CD14-positive monocyte (primary cell): ENCODE data around the gene SNX3. TPM values are rescaled to one million over a fixed set of nuclear protein-coding genes. Genes with fewer than 3 reads are reported as not detected.
"Not testable (repeated sequence)": the region's sequence is repeated elsewhere in the genome, so short reads cannot be mapped to it uniquely, and the experiment has no call there.

ENCODE experiments used
- DNase-seq, 3 donors: peaks; one replicate each; pipeline ENCODE4 v3.0.0-alpha.2; 2011 to 2022
- H2AFZ ChIP-seq: 2 replicates; pipeline ENCODE4 v1.6.0; 2012; ENCODE audit warnings: mild to moderate bottlenecking, low read depth, low read length, inconsistent platforms; ENCODE audit not compliant: insufficient read depth, poor library complexity, severe bottlenecking
- H3K27ac ChIP-seq, 2 donors: 1 replicate in 1 of 2; 2 replicates in 1 of 2; pipeline ENCODE4 v1.5.1; 2012 to 2013; ENCODE audit warnings: low read length in 2 of 2, control low read depth in 1 of 2, inconsistent platforms in 1 of 2, low read depth in 1 of 2, mild to moderate bottlenecking in 1 of 2
- H3K27me3 ChIP-seq, 2 donors: one replicate each; pipeline versions ENCODE4 v1.6.0 to v1.6.1; 2011 to 2013; ENCODE audit warnings: low read length in 2 of 2; ENCODE audit not compliant: control insufficient read depth in 2 of 2, insufficient read depth in 2 of 2
- H3K36me3 ChIP-seq, 2 donors: replicated peaks in 1 of 2; 1 replicate in 1 of 2; 2 replicates in 1 of 2; pipeline versions ENCODE4 v1.5.1 to v1.6.1; 2012 to 2013; ENCODE audit warnings: low read length in 2 of 2, control low read depth in 1 of 2, inconsistent platforms in 1 of 2, mild to moderate bottlenecking in 1 of 2; ENCODE audit not compliant: insufficient read depth in 2 of 2, control insufficient read depth in 1 of 2
- H3K4me1 ChIP-seq, 2 donors: 1 replicate in 1 of 2; 2 replicates in 1 of 2; pipeline versions ENCODE4 v1.5.1 to v1.6.1; 2012 to 2013; ENCODE audit warnings: low read length in 2 of 2, control low read depth in 1 of 2, inconsistent platforms in 1 of 2, mild to moderate bottlenecking in 1 of 2, moderate library complexity in 1 of 2; ENCODE audit not compliant: insufficient read depth in 2 of 2, control insufficient read depth in 1 of 2
- H3K4me2 ChIP-seq: replicated peaks from 2 replicates; pipeline ENCODE3; 2012; ENCODE audit warnings: low read length, moderate library complexity, mild to moderate bottlenecking; ENCODE audit not compliant: poor library complexity, severe bottlenecking; ENCODE audit errors: extremely low read depth
- H3K4me3 ChIP-seq, 3 experiments: fragments of 200-600 bp in 1 of 3; sonication (generic) in 1 of 3; replicated peaks in 1 of 3; 1 replicate in 2 of 3; 2 replicates in 1 of 3; pipeline ENCODE4 v1.5.1; 2011 to 2013; ENCODE audit warnings: low read length in 3 of 3, mild to moderate bottlenecking in 3 of 3, control low read depth in 2 of 3, low read depth in 2 of 3, inconsistent platforms in 1 of 3, moderate library complexity in 1 of 3
- H3K79me2 ChIP-seq: 2 replicates; pipeline ENCODE4 v1.6.0; 2012; ENCODE audit warnings: mild to moderate bottlenecking, control low read depth, inconsistent platforms, low read length, moderate library complexity; ENCODE audit not compliant: insufficient read depth
- H3K9ac ChIP-seq: 2 replicates; pipeline ENCODE4 v1.6.0; 2017; ENCODE audit warnings: low read length, mild to moderate bottlenecking; ENCODE audit not compliant: insufficient read depth, poor library complexity, severe bottlenecking
- H3K9me3 ChIP-seq, 2 donors: replicated peaks in 1 of 2; 1 replicate in 1 of 2; 2 replicates in 1 of 2; pipeline versions ENCODE4 v1.5.1 to v1.6.1; 2012 to 2013; ENCODE audit warnings: low read length in 2 of 2, control low read depth in 1 of 2; ENCODE audit not compliant: control insufficient read depth in 1 of 2, insufficient read depth in 1 of 2
- H4K20me1 ChIP-seq: 2 replicates; pipeline ENCODE4 v1.6.0; 2012; ENCODE audit warnings: mild to moderate bottlenecking, low read length, control low read depth, moderate library complexity; ENCODE audit not compliant: insufficient read depth
- H3K27ac Mint-ChIP-seq, 7 donors: one replicate each; pipeline ENCODE4 v1.8.0; 2020; ENCODE audit warnings: mild to moderate bottlenecking in 7 of 7, mixed read lengths in 7 of 7, moderate library complexity in 6 of 7, inconsistent platforms in 2 of 7
- H3K27me3 Mint-ChIP-seq, 3 donors: one replicate each; pipeline ENCODE4 v1.8.0; 2021 to 2022; ENCODE audit warnings: low read depth in 3 of 3, mild to moderate bottlenecking in 3 of 3, mixed read lengths in 3 of 3, moderate library complexity in 3 of 3, inconsistent platforms in 1 of 3
- H3K36me3 Mint-ChIP-seq, 2 donors: one replicate each; pipeline ENCODE4 v1.8.0; 2020; ENCODE audit warnings: mixed read lengths in 2 of 2, inconsistent platforms in 1 of 2, mild to moderate bottlenecking in 1 of 2
- H3K4me1 Mint-ChIP-seq: one replicate; pipeline ENCODE4 v1.8.0; 2020; ENCODE audit warnings: mild to moderate bottlenecking, mixed read lengths
- H3K4me3 Mint-ChIP-seq, 2 donors: one replicate each; pipeline ENCODE4 v1.8.0; 2020; ENCODE audit warnings: mild to moderate bottlenecking in 2 of 2, mixed read lengths in 2 of 2, moderate library complexity in 1 of 2
- H3K9me3 Mint-ChIP-seq, 7 donors: one replicate each; pipeline ENCODE4 v1.8.0; 2020 to 2022; ENCODE audit warnings: mixed read lengths in 7 of 7, mild to moderate bottlenecking in 6 of 7, moderate library complexity in 6 of 7, inconsistent platforms in 2 of 7
- WGBS: methylation state at CpG from one replicate; pipeline ENCODE4 v1.1.5; 2013; ENCODE audit warnings: missing lambda C conversion rate; ENCODE audit not compliant: insufficient coverage; 5-methylcytosine and 5-hydroxymethylcytosine counted together
- intact Hi-C, 2 donors: fragments of 100-400 bp; cut with micrococcal nuclease; formaldehyde crosslinking; loops; one replicate each; pipeline versions ENCODE4 v1.15.0 to v1.15.1; 2023
- polyA plus RNA-seq, 3 donors: library from polyadenylated mRNA; depleted of rRNA in 1 of 3; unstranded in 2 of 3; stranded (reverse) in 1 of 3; fragments of 300-500 nt in 2 of 3; fragments of >200 nt in 1 of 3; fragmentation: Illumina TruSeq in 2 of 3; gene quantifications; 1 replicate in 2 of 3; 2 replicates in 1 of 3; pipeline ENCODE4 v1.2.3, GENCODE V29; 2012 to 2021
- TF ChIP-seq, protein P1 (sequence below): fragments of 200-600 bp; IDR thresholded peaks from one replicate; pipeline ENCODE4 v1.8.0; 2022; ENCODE audit warnings: antibody characterized with exemption, mild to moderate bottlenecking

Gene SNX3
- polyA plus RNA-seq, 3 donors, result 134 to 441 (median 394) TPM

GRCh38 chr6:108294297-108294726 is 33.5 kb upstream of the SNX3 start:
- Histone ChIP-seq H4K20me1 (no peaks in the 10 kb centered on the region), H3K36me3 (no peaks in the 10 kb centered on the region), H3K27me3 (no peaks in the 10 kb centered on the region), H3K4me3 (peak overlapping the region; percentile 69 to 93 (median 74)), H2AFZ (peak overlapping the region; percentile 98), H3K4me2 (peak overlapping the region; percentile 82), H3K9ac (peak overlapping the region; percentile 93), H3K27ac (peak overlapping the region; percentile 95 to 97), H3K9me3 (no peaks in the 10 kb centered on the region), H3K79me2 (peaks cover 19% of the 10 kb centered on the region), H3K4me1 (peaks cover 12 to 17% of the 10 kb centered on the region in 2 donors)
- Mint-ChIP-seq H3K9me3 (peaks cover 0 to 3% (median 0%) of the 10 kb centered on the region in 7 donors), H3K4me1 (peaks cover 24% of the 10 kb centered on the region), H3K4me3 (peak overlapping the region; percentile 94 to 98), H3K27me3 (peaks cover 0 to 2% (median 0%) of the 10 kb centered on the region in 3 donors), H3K36me3 (no peaks in the 10 kb centered on the region), H3K27ac (peak overlapping the region; percentile 97 to 100 (median 99))
- TF ChIP-seq, protein P1, sequence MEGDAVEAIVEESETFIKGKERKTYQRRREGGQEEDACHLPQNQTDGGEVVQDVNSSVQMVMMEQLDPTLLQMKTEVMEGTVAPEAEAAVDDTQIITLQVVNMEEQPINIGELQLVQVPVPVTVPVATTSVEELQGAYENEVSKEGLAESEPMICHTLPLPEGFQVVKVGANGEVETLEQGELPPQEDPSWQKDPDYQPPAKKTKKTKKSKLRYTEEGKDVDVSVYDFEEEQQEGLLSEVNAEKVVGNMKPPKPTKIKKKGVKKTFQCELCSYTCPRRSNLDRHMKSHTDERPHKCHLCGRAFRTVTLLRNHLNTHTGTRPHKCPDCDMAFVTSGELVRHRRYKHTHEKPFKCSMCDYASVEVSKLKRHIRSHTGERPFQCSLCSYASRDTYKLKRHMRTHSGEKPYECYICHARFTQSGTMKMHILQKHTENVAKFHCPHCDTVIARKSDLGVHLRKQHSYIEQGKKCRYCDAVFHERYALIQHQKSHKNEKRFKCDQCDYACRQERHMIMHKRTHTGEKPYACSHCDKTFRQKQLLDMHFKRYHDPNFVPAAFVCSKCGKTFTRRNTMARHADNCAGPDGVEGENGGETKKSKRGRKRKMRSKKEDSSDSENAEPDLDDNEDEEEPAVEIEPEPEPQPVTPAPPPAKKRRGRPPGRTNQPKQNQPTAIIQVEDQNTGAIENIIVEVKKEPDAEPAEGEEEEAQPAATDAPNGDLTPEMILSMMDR, result no peak
- WGBS, result 0% methylated on average over 6 of the region's 16 CpGs
- no peak for DNase-seq
- intact Hi-C loops, result loop anchor here (1.0 to 2.0 kb wide), 2 partner anchors 33 to 34 kb away; partner anchors contain the start of gene SNX3 (in 2 of the 2)

- H3K27me3 ChIP-seq, result no peaks in the 10 kb centered on the region
- H3K27ac ChIP-seq, result peak overlapping the region; percentile 95 to 97
- Mint-ChIP-seq H3K9me3 (peaks cover 0 to 3% (median 0%) of the 10 kb centered on the region in 7 donors), H3K27me3 (peaks cover 0 to 2% (median 0%) of the 10 kb centered on the region in 3 donors), H3K36me3 (no peaks in the 10 kb centered on the region), H3K4me3 (peak overlapping the region in 1 of 2 donors; percentile 94), H3K27ac (peak overlapping the region; percentile 97 to 100 (median 99)), H3K4me1 (peaks cover 20% of the 10 kb centered on the region)
- TF ChIP-seq, protein P1, result no peak
- H3K79me2 ChIP-seq, result peaks cover 19% of the 10 kb centered on the region
- H3K9ac ChIP-seq, result peak overlapping the region; percentile 93
- peak overlapping the region; percentile 82 for H3K4me2 ChIP-seq
- peaks cover 12 to 17% of the 10 kb centered on the region in 2 donors for H3K4me1 ChIP-seq
- H3K36me3 ChIP-seq, result no peaks in the 10 kb centered on the region
- no peaks in the 10 kb centered on the region for H3K9me3 ChIP-seq
- peak in 1 of 3 donors; percentile 20 for DNase-seq
- intact Hi-C loops, result loop anchor here (1.0 to 2.0 kb wide), 2 partner anchors 32 to 33 kb away; partner anchors contain the start of gene SNX3 (in 2 of the 2)
- no peaks in the 10 kb centered on the region for H4K20me1 ChIP-seq
- peak overlapping the region in 2 of 3 experiments; percentile 69 to 93 for H3K4me3 ChIP-seq
- H2AFZ ChIP-seq, result peak overlapping the region; percentile 98
- 85% methylated on average over 10 of the region's 19 CpGs for WGBS
Measured at GRCh38 chr6:108293527-108294296, 32.9 kb upstream of the SNX3 start.

GRCh38 chr6:108292561-108292960 is 31.7 kb upstream of the SNX3 start:
- H3K4me3 ChIP-seq, H3K36me3 ChIP-seq, H3K4me2 ChIP-seq, H2AFZ ChIP-seq, intact Hi-C loops, H3K27ac Mint-ChIP-seq, DNase-seq, H3K27me3 ChIP-seq, H3K27me3 Mint-ChIP-seq, H3K9ac ChIP-seq, H3K4me3 Mint-ChIP-seq, H3K36me3 Mint-ChIP-seq, H3K9me3 Mint-ChIP-seq, H4K20me1 ChIP-seq, H3K9me3 ChIP-seq, H3K27ac ChIP-seq: not testable (repeated sequence)
- Histone ChIP-seq H3K79me2 (peaks cover 19% of the 10 kb centered on the region), H3K4me1 (peaks cover 12 to 17% of the 10 kb centered on the region in 2 donors)
- H3K4me1 Mint-ChIP-seq, result peaks cover 21% of the 10 kb centered on the region
- WGBS, result no CpG with 5 or more reads among the region's 3 CpGs
